H9 (cell line): Measurements from ENCODE around the gene CIB4. TPM values are rescaled to one million over a fixed set of nuclear protein-coding genes. Genes with fewer than 3 reads are reported as not detected.

ENCODE experiments used
- DNase-seq: peaks from one replicate; pipeline ENCODE4 v3.0.0-alpha.2; 2017
- H2AFZ ChIP-seq: one replicate; pipeline ENCODE4 v1.6.1; 2013; ENCODE audit warnings: mild to moderate bottlenecking, low read length, control low read depth, moderate library complexity
- H2AK5ac ChIP-seq: 2 replicates; pipeline ENCODE4 v1.6.1; 2013; ENCODE audit warnings: low read length, control low read depth, mixed read lengths; ENCODE audit not compliant: insufficient read length
- H2BK120ac ChIP-seq: one replicate; pipeline ENCODE4 v1.6.1; 2013; ENCODE audit warnings: low read depth, mild to moderate bottlenecking, low read length, control low read depth, inconsistent platforms; ENCODE audit not compliant: poor library complexity, severe bottlenecking
- H2BK12ac ChIP-seq: 2 replicates; pipeline ENCODE4 v1.6.1; 2013; ENCODE audit warnings: low read length, control low read depth, mixed read lengths, low read depth; ENCODE audit not compliant: insufficient read length
- H2BK15ac ChIP-seq: 2 replicates; pipeline ENCODE4 v1.6.1; 2013; ENCODE audit warnings: low read depth, low read length, control low read depth
- H2BK20ac ChIP-seq: one replicate; pipeline ENCODE4 v1.6.1; 2013; ENCODE audit warnings: low read depth, mild to moderate bottlenecking, low read length, control low read depth, inconsistent platforms; ENCODE audit not compliant: poor library complexity, severe bottlenecking
- H2BK5ac ChIP-seq: 2 replicates; pipeline ENCODE4 v1.6.1; 2013; ENCODE audit warnings: low read length, control low read depth, mixed read lengths; ENCODE audit not compliant: insufficient read length
- H3K14ac ChIP-seq: 2 replicates; pipeline ENCODE4 v1.6.1; 2013; ENCODE audit warnings: low read length, control low read depth; ENCODE audit not compliant: insufficient read depth
- H3K18ac ChIP-seq: 2 replicates; pipeline ENCODE4 v1.6.1; 2013; ENCODE audit warnings: low read depth, mild to moderate bottlenecking, mixed read lengths, low read length, control low read depth; ENCODE audit not compliant: insufficient read length
- H3K23ac ChIP-seq: 2 replicates; pipeline ENCODE4 v1.6.1; 2013; ENCODE audit warnings: low read length, control low read depth, mixed read lengths, low read depth; ENCODE audit not compliant: insufficient read length
- H3K23me2 ChIP-seq: 2 replicates; pipeline ENCODE4 v1.6.1; 2013; ENCODE audit warnings: low read depth, mild to moderate bottlenecking, mixed read lengths, low read length, control low read depth; ENCODE audit not compliant: insufficient read length, poor library complexity, severe bottlenecking
- H3K27ac ChIP-seq: 2 replicates; pipeline ENCODE4 v1.5.1; 2013; ENCODE audit warnings: low read length, control low read depth, mixed read lengths, low read depth; ENCODE audit not compliant: insufficient read length
- H3K27me3 ChIP-seq: 2 replicates; pipeline ENCODE4 v1.6.1; 2013; ENCODE audit warnings: low read length, control low read depth, inconsistent platforms; ENCODE audit not compliant: insufficient read depth
- H3K4ac ChIP-seq: 2 replicates; pipeline ENCODE4 v1.6.1; 2013; ENCODE audit warnings: low read depth, mild to moderate bottlenecking, control low read depth, inconsistent platforms, low read length, moderate library complexity
- H3K4me1 ChIP-seq: 2 replicates; pipeline ENCODE4 v1.6.1; 2013; ENCODE audit warnings: low read length, control low read depth, inconsistent platforms; ENCODE audit not compliant: insufficient read depth
- H3K4me2 ChIP-seq: 2 replicates; pipeline ENCODE4 v1.6.1; 2013; ENCODE audit warnings: low read length, control low read depth, mixed read lengths; ENCODE audit not compliant: insufficient read length, insufficient read depth
- H3K56ac ChIP-seq: 2 replicates; pipeline ENCODE4 v1.6.1; 2013; ENCODE audit warnings: low read depth, mild to moderate bottlenecking, mixed read lengths, low read length, control low read depth; ENCODE audit not compliant: insufficient read length
- H3K79me1 ChIP-seq: 2 replicates; pipeline ENCODE4 v1.6.1; 2013; ENCODE audit warnings: low read depth, mild to moderate bottlenecking, moderate library complexity, low read length, control low read depth, inconsistent platforms; ENCODE audit not compliant: insufficient read depth, poor library complexity, severe bottlenecking
- H3K79me2 ChIP-seq: 2 replicates; pipeline ENCODE4 v1.6.1; 2013; ENCODE audit warnings: low read length, control low read depth, inconsistent platforms; ENCODE audit not compliant: insufficient read depth
- H3K9ac ChIP-seq: 2 replicates; pipeline ENCODE4 v1.6.1; 2013; ENCODE audit warnings: low read length, control low read depth, mixed read lengths; ENCODE audit not compliant: insufficient read length; ENCODE audit errors: extremely low read depth
- H3K9me3 ChIP-seq: one replicate; pipeline ENCODE4 v1.6.1; 2013; ENCODE audit warnings: low read depth, low read length, inconsistent platforms; ENCODE audit not compliant: control insufficient read depth
- H3T11ph ChIP-seq: one replicate; pipeline ENCODE4 v1.6.1; 2013; ENCODE audit warnings: mild to moderate bottlenecking, low read length, control low read depth, inconsistent platforms
- H4K20me1 ChIP-seq: one replicate; pipeline ENCODE4 v1.6.1; 2013; ENCODE audit not compliant: control insufficient read depth, insufficient read length, insufficient read depth
- H4K5ac ChIP-seq: 2 replicates; pipeline ENCODE4 v1.6.1; 2013; ENCODE audit warnings: low read depth, mild to moderate bottlenecking, mixed read lengths, low read length, control low read depth; ENCODE audit not compliant: insufficient read length
- H4K8ac ChIP-seq: replicated peaks from 2 replicates; pipeline ENCODE4 v1.6.1; 2013; ENCODE audit warnings: low read length, control low read depth, mixed read lengths, low read depth; ENCODE audit not compliant: insufficient read length
- H4K91ac ChIP-seq: 2 replicates; pipeline ENCODE4 v1.6.1; 2013; ENCODE audit warnings: low read depth, mild to moderate bottlenecking, moderate library complexity, mixed read lengths, low read length, control low read depth; ENCODE audit not compliant: insufficient read length
- H3K27ac Mint-ChIP-seq, 3 experiments: 2 replicates in 2 of 3; 3 replicates in 1 of 3; pipeline ENCODE4 v1.8.0; 2020 to 2021; ENCODE audit warnings: mixed read lengths in 3 of 3, mild to moderate bottlenecking in 1 of 3, moderate library complexity in 1 of 3
- H3K27me3 Mint-ChIP-seq: 2 replicates; pipeline ENCODE4 v1.8.0; 2021; ENCODE audit warnings: low read depth, mild to moderate bottlenecking, moderate library complexity, mixed read lengths
- H3K36me3 Mint-ChIP-seq, 3 experiments: 2 replicates in 2 of 3; 3 replicates in 1 of 3; pipeline ENCODE4 v1.8.0; 2020 to 2021; ENCODE audit warnings: low read depth in 3 of 3, mixed read lengths in 3 of 3; ENCODE audit not compliant: insufficient read depth in 1 of 3
- H3K4me1 Mint-ChIP-seq, 2 experiments: 2 replicates each; pipeline ENCODE4 v1.8.0; 2020; ENCODE audit warnings: mixed read lengths in 2 of 2
- H3K4me3 Mint-ChIP-seq, 2 experiments: 2 replicates in 1 of 2; 3 replicates in 1 of 2; pipeline ENCODE4 v1.8.0; 2020 to 2021; ENCODE audit warnings: mild to moderate bottlenecking in 2 of 2, mixed read lengths in 2 of 2, moderate library complexity in 1 of 2
- H3K9me3 Mint-ChIP-seq, 2 experiments: 2 replicates in 1 of 2; 3 replicates in 1 of 2; pipeline ENCODE4 v1.8.0; 2020; ENCODE audit warnings: mild to moderate bottlenecking in 2 of 2, mixed read lengths in 2 of 2, moderate library complexity in 1 of 2
- CTCF ChIP-seq: fragments of 200-600 bp; sonication (generic); conservative IDR thresholded peaks from 3 replicates; pipeline ENCODE4 v1.8.0; 2021; ENCODE audit warnings: antibody characterized with exemption, mild to moderate bottlenecking
- WGBS: extraction: QIAGEN DNeasy Blood & Tissue Kit; methylation state at CpG from one replicate; pipeline ENCODE4 v1.1.7; 2013; ENCODE audit warnings: missing lambda C conversion rate, low lambda C conversion rate, mixed read lengths; ENCODE audit not compliant: insufficient read length; ENCODE audit errors: extremely low coverage; 5-methylcytosine and 5-hydroxymethylcytosine counted together
- total RNA-seq: library from RNA; stranded (reverse); gene quantifications from 2 replicates; pipeline ENCODE4 v1.2.1, GENCODE V29; 2021

Gene CIB4
- total RNA-seq, 1 experiment from 2014 or later: not detected

GRCh38 chr2:26613241-26614215 is 27.6 kb downstream of the CIB4 start:
- Histone ChIP-seq H3K4me1 (no peaks in the 10 kb centered on the region), H3K56ac (no peak overlapping the region), H3K79me2 (no peaks in the 10 kb centered on the region), H3K79me1 (no peaks in the 10 kb centered on the region), H3K4me2 (no peak overlapping the region), H3K9me3 (no peaks in the 10 kb centered on the region), H3K27ac (no peak overlapping the region), H3K27me3 (no peaks in the 10 kb centered on the region), H4K5ac (no peak overlapping the region), H3K9ac (no peak overlapping the region), H2BK20ac (no peak overlapping the region), H2BK5ac (no peak overlapping the region), H4K8ac (no peak overlapping the region), H2BK120ac (no peak overlapping the region), H3K4ac (no peak overlapping the region), H2AK5ac (no peak overlapping the region), H4K91ac (no peak overlapping the region), H3K14ac (no peak overlapping the region; the same call in 1 of the 2 replicates), H2BK15ac (no peak overlapping the region), H2AFZ (no peak overlapping the region), H2BK12ac (no peak overlapping the region), H3K18ac (no peak overlapping the region), H3K23ac (no peak overlapping the region), H3K23me2 (no peaks in the 10 kb centered on the region), H4K20me1 (no peaks in the 10 kb centered on the region), H3T11ph (no peak overlapping the region)
- peaks cover 23 to 48% of the 10 kb centered on the region in 2 experiments for H3K4me1 Mint-ChIP-seq
- no peaks in the 10 kb centered on the region for H3K36me3 Mint-ChIP-seq
- no peak for DNase-seq
- H3K27me3 Mint-ChIP-seq: peaks cover 41% of the 10 kb centered on the region
- no CpG with 5 or more reads among the region's 13 CpGs for WGBS
- H3K27ac Mint-ChIP-seq: no peak overlapping the region; a peak in 1 of 7 replicates
- TF ChIP-seq CTCF: 0 out of 3 replicates have a peak, but pooled peaks have one; percentile 16
- no peak overlapping the region for H3K4me3 Mint-ChIP-seq
- H3K9me3 Mint-ChIP-seq: no peaks in the 10 kb centered on the region; a peak in 1 of 5 replicates
